Upper lobe of right lung (tissue), 1 donor: ENCODE results near the gene PGAP1. TPM values are rescaled to one million over a fixed set of nuclear protein-coding genes. Genes with fewer than 3 reads are reported as not detected.

Experiments used
- ATAC-seq: fragments of 200-7000 bp; cut with Tn5 transposase; one replicate; pipeline ENCODE4 v1.9.1; 2020; ENCODE audit warnings: mild to moderate bottlenecking, moderate library complexity
- DNase-seq: peaks from one replicate; pipeline ENCODE4 v3.0.0-alpha.2; 2020
- H3K27ac ChIP-seq: fragments of 200-600 bp; one replicate; pipeline ENCODE4 v1.8.0; 2022
- H3K27me3 ChIP-seq: fragments of 200-600 bp; one replicate; pipeline ENCODE4 v1.8.0; 2022; ENCODE audit warnings: mild to moderate bottlenecking
- H3K36me3 ChIP-seq: fragments of 200-600 bp; one replicate; pipeline ENCODE4 v1.8.0; 2022
- H3K4me1 ChIP-seq: fragments of 200-600 bp; one replicate; pipeline ENCODE4 v1.8.0; 2022
- H3K4me3 ChIP-seq: fragments of 200-600 bp; one replicate; pipeline ENCODE4 v1.8.0; 2022; ENCODE audit warnings: mild to moderate bottlenecking
- H3K9me3 ChIP-seq: fragments of 200-600 bp; one replicate; pipeline ENCODE4 v1.8.0; 2022
- intact Hi-C: fragments of 100-400 bp; cut with DNase I; formaldehyde crosslinking; loops from one replicate; pipeline ENCODE4 v1.11.0; 2022
- total RNA-seq: library from RNA; stranded (reverse); fragmentation: NEBNext Ultra II Directional; extraction: Animal tissue kit (Norgen Biotek cat#: 25700); gene quantifications from one replicate; pipeline ENCODE4 v1.2.1, GENCODE V29; 2021
- TF ChIP-seq, protein P1 (sequence below): fragments of 200-600 bp; IDR thresholded peaks from one replicate; pipeline ENCODE4 v1.8.0; 2022; ENCODE audit warnings: antibody characterized with exemption
- donor health status: DM: no; HTN: yes; CAD: no; lungs with severe emphysema.

PGAP1 gene
- total RNA-seq, 1 donor from 2014 or later = 15.2 TPM

DNA sequence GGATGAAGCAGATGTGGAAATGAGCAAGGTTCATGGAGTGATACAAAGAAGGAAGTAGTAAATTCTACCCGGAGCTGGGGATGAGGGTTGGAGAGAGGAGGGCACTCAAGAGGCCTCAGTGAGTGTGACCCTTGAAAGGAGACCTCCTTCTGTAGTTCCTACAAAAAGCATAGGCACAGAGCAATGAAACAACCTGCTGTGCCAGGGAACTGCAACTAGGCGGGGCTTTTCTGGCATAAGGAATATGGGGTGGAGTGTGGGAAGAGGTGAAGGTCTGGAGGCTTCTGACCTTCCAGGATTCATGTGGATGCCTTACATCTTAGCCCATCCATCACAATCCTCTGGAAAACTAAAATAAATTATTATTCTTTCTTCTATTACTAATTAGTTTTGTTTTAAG is 25.5 kb upstream of the PGAP1 start:
- ATAC-seq (no peak), DNase-seq (no peak)
- no peak overlapping the region for H3K4me3 ChIP-seq
- no peak overlapping the region for H3K27ac ChIP-seq
- H3K9me3 ChIP-seq = no peaks in the 10 kb centered on the region
- intact Hi-C loops = no loop called here
- TF ChIP-seq, protein P1, sequence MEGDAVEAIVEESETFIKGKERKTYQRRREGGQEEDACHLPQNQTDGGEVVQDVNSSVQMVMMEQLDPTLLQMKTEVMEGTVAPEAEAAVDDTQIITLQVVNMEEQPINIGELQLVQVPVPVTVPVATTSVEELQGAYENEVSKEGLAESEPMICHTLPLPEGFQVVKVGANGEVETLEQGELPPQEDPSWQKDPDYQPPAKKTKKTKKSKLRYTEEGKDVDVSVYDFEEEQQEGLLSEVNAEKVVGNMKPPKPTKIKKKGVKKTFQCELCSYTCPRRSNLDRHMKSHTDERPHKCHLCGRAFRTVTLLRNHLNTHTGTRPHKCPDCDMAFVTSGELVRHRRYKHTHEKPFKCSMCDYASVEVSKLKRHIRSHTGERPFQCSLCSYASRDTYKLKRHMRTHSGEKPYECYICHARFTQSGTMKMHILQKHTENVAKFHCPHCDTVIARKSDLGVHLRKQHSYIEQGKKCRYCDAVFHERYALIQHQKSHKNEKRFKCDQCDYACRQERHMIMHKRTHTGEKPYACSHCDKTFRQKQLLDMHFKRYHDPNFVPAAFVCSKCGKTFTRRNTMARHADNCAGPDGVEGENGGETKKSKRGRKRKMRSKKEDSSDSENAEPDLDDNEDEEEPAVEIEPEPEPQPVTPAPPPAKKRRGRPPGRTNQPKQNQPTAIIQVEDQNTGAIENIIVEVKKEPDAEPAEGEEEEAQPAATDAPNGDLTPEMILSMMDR = no peak
- H3K27me3 ChIP-seq = no peaks in the 10 kb centered on the region
- H3K36me3 ChIP-seq = no peaks in the 10 kb centered on the region
- no peaks in the 10 kb centered on the region for H3K4me1 ChIP-seq

GRCh38 chr2:196949116-196949515 is 22.6 kb upstream of the PGAP1 start:
- Histone ChIP-seq H3K27ac (no peak overlapping the region), H3K4me1 (no peaks in the 10 kb centered on the region), H3K36me3 (no peaks in the 10 kb centered on the region), H3K4me3 (no peak overlapping the region), H3K27me3 (no peaks in the 10 kb centered on the region), H3K9me3 (no peaks in the 10 kb centered on the region)
- no peak for ATAC-seq
- intact Hi-C loops = no loop called here
- TF ChIP-seq, protein P1 = no peak
- no peak for DNase-seq

GRCh38 chr2:196944570-196944969 is 18.1 kb upstream of the PGAP1 start:
- Histone ChIP-seq H3K4me3 (no peak overlapping the region), H3K4me1 (no peaks in the 10 kb centered on the region), H3K27ac (no peak overlapping the region), H3K9me3 (no peaks in the 10 kb centered on the region), H3K27me3 (no peaks in the 10 kb centered on the region), H3K36me3 (no peaks in the 10 kb centered on the region)
- TF ChIP-seq, protein P1 = no peak
- DNase-seq = no peak
- no peak for ATAC-seq
- intact Hi-C loops = no loop called here

DNA sequence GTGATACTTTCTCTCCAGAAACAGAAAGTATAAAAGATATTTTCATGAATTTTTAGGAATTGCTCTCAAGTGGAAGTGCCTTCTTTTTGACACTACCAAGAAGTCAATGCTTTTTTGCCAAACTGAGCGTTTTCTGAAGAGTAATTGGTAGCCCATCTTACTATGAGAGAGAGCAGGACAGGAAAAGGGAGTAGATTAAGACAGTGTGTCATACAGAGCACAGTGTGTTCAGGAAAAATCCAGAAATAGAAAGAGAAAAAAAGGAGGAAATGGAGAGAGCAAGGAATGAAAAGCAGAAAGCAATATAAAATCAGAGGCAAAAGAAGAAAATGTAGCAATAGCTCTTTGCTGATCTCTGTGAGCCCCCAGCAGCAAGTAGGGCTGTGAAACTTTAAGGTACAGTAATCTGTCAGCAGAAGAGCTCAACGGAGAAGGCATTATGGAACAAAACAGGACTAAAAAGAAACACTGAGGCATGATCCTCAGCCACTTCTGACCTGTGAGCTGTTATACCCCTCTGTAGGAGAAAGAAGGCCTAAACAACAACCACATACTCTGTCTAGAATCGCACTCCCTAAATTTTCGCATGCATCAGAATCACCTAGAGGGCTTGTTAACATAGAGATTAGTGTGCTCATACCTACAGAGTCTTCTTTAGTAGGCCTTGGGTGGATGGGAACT is 15.0 kb upstream of the PGAP1 start:
- no peak for ATAC-seq
- Histone ChIP-seq H3K36me3 (no peaks in the 10 kb centered on the region), H3K27ac (no peak overlapping the region), H3K27me3 (no peaks in the 10 kb centered on the region), H3K4me1 (no peaks in the 10 kb centered on the region), H3K9me3 (no peaks in the 10 kb centered on the region), H3K4me3 (no peak overlapping the region)
- intact Hi-C loops = no loop called here
- TF ChIP-seq, protein P1 = no peak
- DNase-seq = no peak

GRCh38 chr2:196939371-196939770 is 12.9 kb upstream of the PGAP1 start:
- TF ChIP-seq, protein P1 = no peak
- Histone ChIP-seq H3K27ac (no peak overlapping the region), H3K27me3 (no peaks in the 10 kb centered on the region), H3K9me3 (no peaks in the 10 kb centered on the region), H3K36me3 (no peaks in the 10 kb centered on the region), H3K4me3 (no peak overlapping the region), H3K4me1 (no peaks in the 10 kb centered on the region)
- no peak for ATAC-seq
- DNase-seq = no peak
- intact Hi-C loops = no loop called here

GRCh38 chr2:196935432-196935831 is 8.9 kb upstream of the PGAP1 start:
- TF ChIP-seq, protein P1 = no peak
- intact Hi-C loops = no loop called here

More at GRCh38 chr2:196935432-196935831, 8.9 kb upstream of the PGAP1 start:
- H3K4me1 ChIP-seq = no peaks in the 10 kb centered on the region
- H3K4me3 ChIP-seq = no peak overlapping the region
- H3K36me3 ChIP-seq = no peaks in the 10 kb centered on the region
- H3K27me3 ChIP-seq = no peaks in the 10 kb centered on the region
- H3K27ac ChIP-seq = no peak overlapping the region
- H3K9me3 ChIP-seq = no peaks in the 10 kb centered on the region
- no peak for DNase-seq
- no peak for ATAC-seq
